HPDE6-E6E7 (cell line): ENCODE data around the gene SELENOS.
A peak's percentile ranks its signal among the peaks of the same experiment; 100 is the strongest.

Experiments used
- DNase-seq: peaks from one replicate; pipeline ENCODE4 v3.0.0; 2011; ENCODE audit warnings: missing footprints; ENCODE audit errors: extremely low spot score

Gene SELENOS, protein sequence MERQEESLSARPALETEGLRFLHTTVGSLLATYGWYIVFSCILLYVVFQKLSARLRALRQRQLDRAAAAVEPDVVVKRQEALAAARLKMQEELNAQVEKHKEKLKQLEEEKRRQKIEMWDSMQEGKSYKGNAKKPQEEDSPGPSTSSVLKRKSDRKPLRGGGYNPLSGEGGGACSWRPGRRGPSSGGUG

DNA sequence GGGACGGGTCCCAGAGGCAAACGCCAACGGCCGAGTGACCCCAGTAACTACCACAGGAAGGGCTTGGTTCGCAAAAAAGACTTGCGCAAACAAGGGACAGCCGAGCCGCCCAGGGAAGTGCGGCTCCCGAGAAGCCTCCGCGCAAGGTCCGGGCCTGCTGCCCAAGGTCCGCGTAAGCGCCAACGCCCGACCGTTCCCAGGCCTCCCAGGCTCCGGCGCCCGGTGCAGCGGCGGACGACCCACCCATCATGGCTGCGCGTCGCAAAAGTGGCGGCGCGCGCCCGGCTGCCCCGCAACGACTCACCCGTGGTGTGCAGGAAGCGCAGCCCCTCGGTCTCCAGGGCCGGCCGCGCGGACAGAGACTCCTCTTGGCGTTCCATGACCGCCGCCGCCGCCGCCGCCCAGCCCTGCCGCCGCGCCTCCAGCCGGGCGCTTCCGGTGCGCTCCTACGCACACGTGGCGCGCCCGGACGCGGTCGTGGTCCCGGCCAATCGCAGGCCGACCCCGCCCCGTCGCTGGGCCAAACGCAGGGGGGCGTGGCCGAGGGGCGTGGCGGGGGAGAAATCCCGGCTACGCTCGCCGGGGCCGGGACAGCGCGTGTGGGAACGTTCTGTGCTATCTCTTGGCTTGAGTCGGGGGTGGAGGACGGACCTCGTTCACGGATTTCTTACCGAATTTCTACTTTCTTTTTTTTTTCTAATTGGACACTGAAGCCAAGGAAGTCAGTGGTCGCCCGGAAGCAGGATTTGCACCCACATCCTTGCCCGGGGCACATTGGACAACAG lies at the start of gene SELENOS:
Gene SELENOS (minus strand): TSS at position 448 of the 785 bp plus-strand sequence. CDS start 68 bp downstream, at position 380.
- peak; percentile 82 for DNase-seq

DNA sequence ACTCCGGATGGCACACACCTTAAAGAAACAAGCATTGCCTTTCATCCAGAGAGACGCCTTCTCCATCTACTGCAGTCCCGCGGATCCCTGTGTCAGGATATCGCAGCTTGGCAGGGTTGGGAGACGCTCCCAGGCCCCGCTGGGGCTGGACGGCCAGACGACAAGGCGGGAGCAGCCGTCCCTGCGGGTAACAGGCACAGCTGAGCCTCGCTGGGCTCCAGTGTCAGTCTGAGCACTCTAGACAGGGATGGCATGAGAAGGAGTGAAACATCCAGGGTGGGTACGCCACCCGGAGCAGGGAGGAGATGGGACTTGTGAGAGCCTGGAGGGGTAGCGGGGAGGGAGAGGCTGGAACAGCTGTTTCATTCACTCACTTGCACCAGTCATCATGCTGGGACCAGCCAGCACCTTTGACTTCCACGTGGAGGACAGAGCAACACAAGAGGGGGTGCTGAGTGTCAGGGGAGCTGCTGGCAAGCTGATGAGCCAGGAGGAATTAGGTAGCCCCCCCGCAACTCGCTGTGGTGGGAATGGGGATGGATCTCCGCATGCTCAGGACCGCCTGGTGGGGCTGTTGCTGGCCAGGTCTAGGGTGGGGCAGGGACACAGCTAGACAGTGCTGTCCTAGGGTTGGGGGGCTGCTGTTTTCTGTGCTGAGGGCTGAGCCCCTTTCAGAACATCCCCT lies 49.3 kb upstream of the SELENOS start:
- no peak for DNase-seq

DNA sequence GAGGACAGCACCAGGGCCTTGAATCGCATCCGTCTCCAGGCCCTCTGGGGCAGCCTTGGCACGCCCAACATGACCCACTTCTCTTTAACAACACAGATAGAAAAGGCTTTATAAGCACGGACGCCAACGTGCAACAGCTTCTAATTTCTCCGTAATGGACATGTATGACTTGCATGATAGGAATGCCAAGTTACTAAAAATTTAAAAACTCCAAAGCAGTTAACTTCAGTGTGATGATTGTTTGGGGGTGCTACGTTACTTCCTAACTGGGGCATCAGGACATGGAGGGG lies 48.7 kb upstream of the SELENOS start:
- no peak for DNase-seq

DNA sequence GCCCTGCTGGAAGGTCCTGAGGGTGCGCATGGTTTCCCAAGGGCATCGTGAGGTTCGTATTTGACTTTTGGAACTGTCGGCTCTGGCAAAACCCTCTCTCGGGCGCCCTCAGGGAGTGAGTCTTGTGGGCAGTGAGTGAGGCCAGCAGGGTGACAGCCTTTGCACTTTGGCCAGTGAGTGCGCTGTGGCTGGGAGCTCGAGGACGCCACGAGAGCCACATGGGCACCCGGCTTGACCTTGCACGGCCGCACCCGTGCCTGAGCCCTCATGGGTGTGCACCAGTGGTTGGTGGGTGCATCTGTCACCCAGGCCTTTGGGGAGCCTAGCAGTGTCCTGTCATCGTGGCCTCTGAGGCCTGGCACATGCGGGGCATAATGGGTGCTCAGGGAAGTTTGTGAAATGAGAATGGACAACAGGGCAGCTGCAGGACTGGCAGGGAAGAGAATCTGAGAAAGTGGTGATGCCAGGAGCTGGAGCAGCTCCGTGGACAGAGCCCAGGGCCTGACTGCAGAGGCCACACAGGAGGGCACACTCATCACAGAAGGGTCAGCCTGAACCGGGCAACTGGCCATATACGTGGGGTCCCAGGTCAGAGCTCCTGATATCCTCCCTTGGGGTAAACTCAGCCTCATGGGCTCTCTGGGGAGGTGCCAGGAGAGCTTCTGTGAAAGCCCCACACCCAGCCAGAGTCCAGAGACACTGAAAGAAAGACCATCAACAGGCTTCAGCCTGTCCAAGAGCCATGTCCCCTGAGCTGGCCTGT lies 48.2 kb upstream of the SELENOS start:
- DNase-seq = no peak

DNA sequence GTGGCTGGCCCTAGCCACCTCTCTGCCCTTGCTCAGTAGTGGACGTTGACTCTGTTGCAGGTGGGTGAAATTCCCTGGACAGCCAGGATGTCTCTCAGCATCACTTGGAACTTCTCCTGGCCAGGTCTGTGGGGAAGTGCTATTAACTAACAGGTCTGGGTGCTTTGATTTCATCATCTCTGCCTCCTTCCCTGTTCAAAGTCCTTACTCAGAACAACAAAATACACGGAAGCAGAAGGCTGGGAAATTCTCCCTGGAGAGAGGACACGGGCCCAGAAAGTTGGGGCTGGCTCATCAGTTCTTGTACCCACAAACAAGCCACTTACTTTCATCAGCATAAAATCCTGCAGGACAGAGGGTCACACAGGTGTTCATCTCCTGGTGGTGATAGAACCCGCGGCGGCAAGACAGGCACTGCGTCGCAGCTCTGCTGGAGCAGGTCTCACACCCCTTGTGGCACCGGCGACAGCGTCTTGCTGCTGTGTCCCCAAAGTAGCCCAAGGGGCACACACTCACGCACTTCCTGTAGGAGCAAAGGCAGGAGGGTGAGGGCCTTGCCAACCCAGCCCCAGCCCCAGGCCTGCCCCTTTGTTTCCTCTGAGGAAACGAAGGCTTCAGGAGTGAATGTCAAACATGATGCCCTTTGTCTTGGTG lies 47.4 kb upstream of the SELENOS start:
- DNase-seq = no peak

DNA sequence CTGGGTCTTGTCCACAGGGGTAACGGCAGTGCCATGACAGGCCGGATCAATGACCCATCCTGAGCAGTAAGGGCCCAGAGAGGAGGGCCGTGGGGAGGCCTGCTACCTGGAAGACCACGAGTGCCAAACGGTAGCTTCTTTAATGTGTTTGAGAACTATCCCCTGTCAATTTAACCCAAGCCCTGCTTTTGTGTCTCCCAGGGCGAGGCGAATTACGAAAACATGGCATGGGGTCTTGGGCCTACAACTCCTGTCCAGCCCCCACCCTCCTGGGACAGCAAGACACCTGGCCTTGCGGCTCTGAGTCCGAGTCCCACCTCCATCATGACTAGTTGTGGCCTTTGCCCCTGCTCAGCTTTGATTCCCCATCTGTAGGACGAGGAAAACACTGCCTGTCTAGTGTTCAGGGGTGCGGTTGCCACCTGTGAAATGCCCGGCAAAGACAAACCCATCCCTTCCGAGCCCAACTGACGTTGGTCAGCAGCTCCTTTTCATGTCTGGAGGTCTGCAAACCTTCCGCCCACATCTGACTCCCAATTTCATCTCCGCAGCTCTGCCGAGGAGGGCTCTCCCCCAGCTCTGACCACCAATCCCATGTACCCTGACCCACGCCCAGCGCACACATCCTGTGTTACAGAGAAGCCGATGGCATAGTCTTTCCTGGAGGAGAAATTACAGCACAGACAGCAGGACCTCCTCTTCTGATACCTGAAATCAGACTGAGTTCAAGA lies 46.7 kb upstream of the SELENOS start:
- no peak for DNase-seq

DNA sequence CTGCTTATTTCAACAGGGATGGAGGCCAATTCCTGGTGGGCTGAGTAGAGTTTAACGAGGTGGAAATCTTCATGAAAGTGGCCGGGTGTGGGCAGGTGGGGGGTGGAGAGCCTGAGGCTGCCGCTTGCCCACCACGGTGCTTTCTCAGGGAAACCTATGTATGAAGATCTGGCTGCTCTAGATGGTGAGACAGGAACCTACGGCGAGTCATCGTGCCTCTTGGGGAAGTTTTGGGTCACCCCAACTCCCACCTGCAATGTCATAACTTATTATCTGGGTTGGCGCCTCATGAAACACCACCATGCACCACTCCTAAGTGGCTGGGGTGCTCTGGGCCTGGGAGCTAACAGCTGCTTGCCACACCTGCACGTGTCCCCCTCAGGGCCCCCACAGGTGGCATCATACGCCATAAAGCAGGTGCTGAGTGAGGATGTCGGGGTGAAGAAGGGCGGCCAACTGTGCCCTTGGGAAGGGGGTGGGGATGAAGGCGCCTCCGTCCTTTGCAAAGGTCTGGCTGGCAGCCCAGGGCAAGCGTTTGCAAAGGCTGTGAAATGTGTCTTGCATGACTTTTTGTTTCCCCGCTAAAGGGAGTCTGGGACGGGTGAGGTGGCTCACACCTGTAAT lies 45.7 kb upstream of the SELENOS start:
- DNase-seq = no peak

DNA sequence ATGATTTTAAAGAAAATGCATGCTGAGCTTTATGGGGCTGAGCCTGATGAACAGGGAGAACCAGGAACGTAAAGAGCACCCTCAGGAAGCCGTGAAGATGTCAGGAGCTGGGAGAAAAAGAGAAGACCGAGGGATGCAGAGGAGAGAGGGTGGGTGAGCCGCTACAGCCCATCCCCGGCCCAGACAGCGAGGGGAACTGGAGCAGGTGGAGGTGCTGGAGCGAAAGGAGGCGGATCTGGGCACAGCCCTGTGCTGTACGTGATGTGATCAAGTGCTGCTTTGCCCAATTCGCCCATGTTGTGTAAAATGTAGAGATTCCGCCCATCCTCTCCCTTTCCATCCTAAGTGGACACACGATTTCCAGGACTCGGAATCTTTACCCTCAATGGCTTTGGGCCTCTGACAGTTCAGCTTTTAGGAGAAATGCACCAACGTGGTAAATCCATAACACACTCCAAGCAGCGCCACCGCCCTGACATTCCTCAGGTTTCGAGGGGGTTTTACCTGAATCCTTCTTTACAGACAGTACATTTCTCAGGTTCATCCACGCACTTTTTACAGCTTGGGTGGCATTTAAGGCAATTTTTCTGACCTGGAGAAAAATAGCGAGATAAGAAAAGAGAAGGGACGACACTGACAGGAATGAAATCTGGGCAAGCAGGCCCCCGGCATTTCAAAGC lies 44.9 kb upstream of the SELENOS start:
- DNase-seq = no peak

DNA sequence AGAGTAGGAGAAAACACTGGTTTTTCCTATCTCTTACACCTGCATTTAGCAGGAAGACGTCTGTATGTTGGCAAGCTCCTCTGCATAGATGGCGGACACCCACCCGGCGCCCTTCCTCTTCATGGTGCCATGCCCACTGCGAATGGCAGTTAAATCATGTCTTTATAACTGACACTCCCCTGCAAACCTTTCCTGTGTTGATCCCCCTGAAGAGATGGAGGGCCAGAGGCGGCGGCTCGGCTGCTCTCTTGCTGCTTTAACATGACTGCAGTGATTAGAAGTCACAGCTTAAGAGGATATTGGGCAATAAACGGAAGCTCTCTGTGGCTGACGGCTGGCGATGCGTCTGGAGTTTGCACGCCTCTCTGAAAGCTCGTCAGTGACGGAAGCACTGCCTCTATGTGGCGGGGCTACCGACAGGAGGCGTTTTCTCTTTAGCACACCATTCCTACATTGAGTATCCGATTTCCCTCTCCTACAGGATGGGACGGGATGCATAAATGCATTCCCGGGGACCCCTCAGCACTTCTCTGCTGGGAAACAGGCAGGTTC lies 43.3 kb upstream of the SELENOS start:
- no peak for DNase-seq

DNA sequence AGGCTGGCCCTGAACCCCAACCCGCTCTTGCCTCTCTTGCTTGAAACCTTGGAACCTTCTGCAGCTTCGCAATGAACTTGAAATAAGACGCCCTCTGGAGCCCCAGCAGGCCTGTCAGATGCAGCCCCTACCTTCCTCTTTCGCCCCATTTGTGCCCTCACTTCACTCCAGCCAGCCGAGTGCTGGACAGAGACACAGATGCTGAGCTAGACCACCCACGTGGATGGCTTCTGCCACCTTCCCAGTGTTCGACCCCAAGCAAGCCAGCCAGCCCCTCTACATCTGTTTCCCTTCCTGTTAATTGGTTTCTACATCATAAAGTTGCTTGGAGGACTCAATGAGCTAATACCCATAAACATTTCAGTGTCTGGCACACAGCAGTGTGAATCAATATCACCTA lies 41.6 kb upstream of the SELENOS start:
- no peak for DNase-seq

DNA sequence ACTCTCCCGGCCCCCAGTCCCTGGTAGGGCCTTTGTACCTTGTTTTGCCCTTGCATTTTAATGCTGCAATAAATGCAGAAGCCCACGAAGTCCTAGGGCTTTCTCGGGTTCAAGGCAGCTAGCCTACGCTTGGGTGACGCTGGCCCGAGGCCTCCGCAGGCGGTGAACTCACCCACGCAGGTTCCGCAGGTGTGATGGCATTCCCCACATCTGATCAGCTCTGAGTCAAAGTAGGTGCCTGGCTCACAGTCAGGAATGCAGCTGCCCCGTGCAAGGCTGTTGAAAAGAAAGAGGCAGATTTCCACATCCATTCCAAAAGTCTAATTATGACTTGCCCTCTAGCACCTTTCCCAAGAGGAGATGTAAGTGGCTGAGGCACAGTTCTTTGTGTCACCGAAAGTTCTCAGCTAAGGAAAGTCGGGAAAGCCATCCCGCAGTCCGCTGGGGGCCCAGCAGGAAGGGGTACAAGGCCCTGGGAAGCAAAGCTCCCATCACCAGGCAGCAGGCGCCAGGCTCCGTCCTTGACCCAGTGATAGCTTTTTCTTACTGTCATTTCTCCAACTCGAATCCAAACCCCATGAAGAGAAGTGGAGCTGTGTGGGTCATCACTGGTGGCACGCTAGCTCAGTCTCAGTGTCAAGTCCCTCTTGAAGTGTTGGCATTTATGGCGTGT lies 41.0 kb upstream of the SELENOS start:
- DNase-seq = peak; percentile 38

DNA sequence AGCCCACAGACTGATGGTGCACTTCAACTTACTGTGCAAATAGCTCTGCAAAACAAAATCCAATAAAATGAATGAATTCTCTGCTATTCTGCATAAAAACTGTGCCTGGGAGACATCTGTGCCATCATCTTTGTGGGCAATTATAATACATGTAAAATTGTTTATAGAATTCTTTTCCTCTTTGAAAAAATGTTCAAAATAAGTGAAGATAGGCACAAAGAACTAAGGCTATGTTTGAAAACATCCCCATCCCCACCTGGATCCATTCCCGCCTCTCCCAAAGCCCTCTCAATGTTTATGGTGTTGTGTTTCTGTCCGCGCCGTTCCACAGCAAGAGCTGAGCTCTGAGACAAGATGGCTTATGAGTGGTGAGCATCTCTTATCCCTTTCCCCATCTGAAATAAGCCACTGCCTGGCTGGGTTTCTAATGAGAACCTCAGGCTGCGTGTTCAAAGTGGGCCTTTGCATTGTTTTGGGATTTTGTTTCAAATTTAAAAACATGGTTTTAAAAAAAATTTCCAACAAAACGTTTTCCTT lies 40.1 kb upstream of the SELENOS start:
- no peak for DNase-seq

DNA sequence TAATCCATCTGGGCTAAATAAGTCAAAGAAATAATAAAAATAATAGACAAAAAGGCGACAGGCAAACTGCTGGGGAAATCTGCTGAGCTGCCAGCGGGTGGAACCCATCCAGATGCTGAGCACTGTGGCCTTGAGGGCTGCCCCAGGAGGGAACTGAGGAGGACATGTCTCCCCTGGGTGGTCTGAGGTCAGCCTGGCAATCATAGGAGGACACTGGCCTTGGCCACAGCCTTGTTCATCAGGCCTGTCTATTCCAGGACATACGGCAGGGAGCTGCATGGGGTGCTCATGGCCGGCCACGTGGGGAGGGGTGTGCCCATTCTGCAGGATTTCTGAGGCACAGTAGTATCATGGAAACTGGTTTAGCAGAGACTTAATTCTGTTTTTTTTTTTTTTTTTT lies 39.2 kb upstream of the SELENOS start:
- DNase-seq = no peak

DNA sequence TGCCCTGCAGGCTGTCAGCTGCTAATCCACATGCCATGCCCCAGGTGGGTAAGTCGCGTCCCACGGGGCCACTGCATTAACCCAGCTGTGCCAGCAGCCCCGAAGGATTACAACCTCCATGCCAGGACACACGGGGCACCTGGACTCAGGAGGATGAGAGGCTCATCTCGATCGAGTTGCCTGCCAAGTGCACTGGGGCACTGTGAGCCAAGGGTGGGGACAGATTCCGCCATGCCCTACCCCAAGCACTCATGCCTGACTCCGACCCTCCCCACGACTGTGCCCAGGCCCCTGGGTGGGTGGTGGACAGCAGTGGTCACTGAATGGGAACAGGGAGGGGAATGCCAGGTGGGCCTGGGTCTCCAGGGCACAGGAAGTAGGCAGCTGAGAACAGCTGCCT lies 38.5 kb upstream of the SELENOS start:
- no peak for DNase-seq

DNA sequence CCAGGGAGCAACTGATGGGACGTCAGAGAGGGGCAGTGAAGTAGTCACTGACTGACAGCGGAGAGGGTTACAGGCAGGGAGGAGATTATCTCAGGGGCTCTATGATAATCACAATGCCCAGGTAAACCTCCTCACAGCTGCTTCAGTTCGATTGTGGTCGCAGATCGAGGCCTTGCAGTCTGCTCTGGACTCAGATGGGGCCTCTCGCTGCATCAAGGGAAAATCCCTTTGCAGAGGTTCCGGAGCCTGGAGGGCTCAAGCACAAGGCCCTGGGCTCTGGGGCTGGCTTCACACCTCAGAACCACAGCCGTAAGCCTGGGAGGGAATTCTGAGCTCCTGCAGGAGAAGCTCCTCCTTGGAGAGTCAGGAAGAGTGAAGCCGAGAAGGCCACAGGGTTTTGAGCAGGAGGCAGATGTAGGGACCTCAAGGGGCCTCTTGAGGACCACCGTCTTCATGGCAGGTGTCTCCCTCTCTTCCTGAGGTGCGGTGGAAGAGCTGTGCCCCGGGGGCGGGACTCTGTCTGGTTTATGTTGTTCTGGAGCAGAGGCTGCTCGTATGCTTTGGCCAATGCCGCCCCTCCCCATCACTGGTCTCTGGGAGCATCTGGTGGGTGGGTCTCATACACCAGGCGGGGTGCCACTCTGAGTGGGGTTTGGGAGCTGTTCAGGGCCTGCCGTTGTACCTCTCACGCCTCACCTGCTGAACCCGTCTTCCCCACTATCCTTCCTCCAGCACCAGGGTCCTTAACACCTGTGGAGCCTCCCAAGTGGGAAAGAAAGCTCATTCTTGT lies 37.2 kb upstream of the SELENOS start:
- DNase-seq = no peak

DNA sequence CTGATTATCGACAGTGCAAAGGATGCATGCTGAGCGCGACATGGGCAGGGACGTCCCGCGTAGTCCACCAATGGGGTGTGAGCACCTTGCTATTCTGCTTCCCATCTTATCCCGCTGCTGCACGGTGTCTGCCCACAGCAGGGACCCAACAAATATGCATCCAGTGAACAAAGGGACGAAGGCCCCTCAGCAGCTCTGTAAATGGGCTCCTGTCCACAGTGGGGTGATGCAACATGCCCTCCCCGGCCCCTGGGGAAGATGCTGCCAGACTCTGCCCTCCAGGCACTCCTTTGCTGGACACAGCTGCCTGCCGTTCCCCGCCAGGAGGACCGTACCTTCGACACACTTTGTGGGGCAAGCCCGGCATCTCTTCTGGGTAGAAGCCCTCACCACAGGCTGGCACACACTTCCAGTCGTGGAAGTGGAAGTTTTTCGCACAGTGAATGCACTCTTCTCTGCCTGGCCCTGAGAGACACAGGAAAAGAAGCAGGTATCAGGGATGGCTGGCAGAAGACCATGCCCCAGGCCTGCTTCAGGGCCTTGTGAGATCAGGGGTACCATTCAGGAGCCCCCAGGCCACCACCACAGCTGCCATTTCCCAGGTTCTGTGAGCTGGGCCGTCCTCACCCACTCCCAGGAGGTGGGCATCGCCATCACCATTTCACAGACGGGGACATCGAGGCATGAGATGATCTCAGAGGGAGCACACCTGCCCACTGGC lies 35.9 kb upstream of the SELENOS start:
- no peak for DNase-seq

DNA sequence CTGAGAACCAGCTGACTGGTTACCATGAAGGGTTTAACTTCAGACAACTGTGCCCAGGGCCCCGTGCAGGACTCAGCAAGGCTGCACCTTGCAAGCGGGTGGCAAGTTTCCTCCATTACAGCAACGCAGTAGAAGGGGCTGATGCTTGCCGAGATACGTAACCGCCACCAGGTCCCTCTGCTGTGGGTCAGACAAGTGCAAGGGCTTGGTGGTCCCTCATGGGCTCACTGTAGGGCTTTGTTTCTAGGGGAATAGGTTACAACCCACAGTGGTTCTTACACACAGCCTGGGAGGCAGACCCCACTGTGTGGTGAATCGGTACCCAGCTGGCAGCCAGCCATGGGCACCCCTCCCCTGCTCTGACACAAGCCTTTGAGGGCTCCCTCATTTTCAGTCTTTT lies 33.2 kb upstream of the SELENOS start:
- DNase-seq = no peak

DNA sequence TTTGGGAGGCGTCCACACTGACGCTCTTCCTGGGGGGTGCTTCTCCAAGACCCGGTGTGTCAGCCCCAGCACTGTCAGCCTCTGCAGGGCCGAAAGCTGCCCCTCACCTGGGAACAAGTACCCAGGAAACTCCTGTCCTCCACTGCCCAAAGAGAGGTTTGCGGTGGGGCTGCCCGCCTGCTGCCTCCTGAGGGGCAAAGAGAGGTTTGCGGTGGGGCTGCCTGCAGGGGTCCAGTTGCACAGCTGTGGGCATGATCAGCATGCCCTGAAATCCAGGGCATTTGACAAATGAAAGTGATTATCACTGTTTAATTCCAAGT lies 32.8 kb upstream of the SELENOS start:
- DNase-seq = no peak
